GM19324 (cell line): ENCODE results near the gene AUTS2.
A peak's percentile ranks its signal among the peaks of the same experiment; 100 is the strongest.
"Not testable (repeated sequence)": the region's sequence is repeated elsewhere in the genome, so short reads cannot be mapped to it uniquely, and the experiment has no call there.

Experiments
- ATAC-seq: cut with Tn5 transposase; IDR thresholded peaks from one replicate; pipeline ENCODE4 v1.9.1; 2021; ENCODE audit warnings: mild to moderate bottlenecking, moderate library complexity; ENCODE audit not compliant: unreplicated experiment, low FRiP score

AUTS2 gene

DNA sequence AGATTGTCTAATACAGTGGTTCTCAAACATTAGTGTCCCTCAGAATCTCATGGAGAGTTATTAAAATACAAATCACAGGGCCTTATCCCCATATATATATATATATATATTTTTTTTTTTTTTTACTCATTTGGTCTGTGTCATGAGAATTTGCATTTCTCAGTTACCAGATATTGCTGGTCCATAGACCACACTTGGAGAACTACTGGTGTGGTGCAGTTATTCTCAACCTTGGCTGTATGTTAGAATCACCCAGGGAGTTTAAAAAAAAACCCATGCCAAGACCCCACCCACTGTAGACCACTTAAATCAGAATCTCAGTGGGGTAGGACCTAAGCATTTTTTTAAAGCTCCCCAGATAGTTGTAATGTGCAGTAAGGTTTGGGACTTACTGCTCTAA, 179.9 kb downstream of the AUTS2 start:
- no peak for ATAC-seq

DNA sequence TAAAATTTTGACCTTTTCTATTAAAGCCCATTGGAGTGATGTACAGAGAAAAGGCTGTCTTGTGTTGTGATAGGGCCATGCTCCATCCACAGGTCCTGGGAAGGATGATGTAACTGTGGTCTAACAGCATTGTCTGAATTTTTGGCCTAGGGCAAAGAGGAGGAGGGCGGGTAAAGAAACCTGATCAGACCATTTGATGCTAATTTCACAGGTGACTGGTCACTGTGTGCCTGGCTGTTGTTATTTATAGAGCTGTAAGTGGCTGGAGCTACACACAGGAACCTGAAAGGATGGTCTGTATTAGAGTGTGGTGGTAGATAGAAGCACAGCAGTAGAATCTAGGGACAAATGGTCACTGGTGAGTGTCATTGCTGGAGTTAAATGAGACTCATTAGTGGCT, 182.1 kb downstream of the AUTS2 start:
- no peak for ATAC-seq

DNA sequence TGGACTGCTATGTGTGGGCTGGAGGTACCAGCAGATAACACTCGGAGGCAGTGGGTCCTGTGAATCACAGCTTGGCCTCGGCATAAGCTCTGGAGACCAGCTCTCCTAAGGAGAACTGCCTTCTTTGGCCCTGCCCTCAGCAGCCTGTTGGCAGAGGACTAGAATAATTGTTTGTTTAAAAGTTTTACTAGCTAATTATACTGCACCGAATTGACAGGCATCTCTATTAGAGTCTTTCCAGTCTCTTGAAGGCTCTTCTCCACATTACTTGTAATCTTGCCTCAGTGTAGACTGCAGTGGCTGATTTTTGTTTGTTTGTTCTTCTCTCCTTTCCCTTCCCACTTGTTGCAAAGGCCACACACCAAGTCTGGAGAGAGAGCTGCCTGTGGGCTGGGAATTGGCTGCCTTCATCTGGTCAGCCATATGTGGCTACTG, 183.2 kb downstream of the AUTS2 start:
- no peak for ATAC-seq

DNA sequence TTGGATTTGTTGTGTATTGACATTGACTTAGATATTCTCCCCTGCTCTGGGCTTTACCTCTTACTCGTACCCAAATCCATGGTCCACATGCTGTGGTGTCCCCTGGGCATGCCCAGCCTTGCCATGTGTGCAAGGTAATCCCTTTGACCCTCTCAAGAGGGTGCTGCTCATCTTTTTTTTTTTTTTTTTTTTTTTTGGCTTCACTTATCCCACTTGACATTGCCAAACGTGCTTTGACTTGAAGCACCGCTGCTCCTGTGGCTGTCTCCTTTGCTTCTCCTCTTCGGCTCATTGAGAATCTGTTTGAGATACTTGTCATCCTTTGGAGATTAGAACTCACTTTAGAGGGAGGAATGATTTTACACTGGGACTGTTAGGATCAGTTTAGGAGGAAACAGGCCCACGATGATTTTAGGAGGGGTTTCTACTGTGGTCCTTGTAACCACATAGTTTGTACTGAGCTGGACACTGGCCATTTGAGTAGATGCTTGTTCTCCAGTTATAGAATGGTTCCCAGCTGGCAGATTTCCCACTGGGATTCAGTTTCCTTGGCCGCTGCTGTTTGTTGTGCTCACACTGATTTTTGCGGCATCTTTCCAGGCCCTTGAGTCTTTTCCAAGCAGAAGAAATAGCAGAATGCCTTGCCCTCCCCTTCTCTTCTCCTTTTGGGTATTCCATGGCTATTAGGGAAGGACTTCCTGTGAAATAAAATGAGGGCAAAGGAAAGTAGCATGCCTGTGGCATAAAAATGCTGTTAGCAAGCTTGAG, 184.8 kb downstream of the AUTS2 start:
- no peak for ATAC-seq

DNA sequence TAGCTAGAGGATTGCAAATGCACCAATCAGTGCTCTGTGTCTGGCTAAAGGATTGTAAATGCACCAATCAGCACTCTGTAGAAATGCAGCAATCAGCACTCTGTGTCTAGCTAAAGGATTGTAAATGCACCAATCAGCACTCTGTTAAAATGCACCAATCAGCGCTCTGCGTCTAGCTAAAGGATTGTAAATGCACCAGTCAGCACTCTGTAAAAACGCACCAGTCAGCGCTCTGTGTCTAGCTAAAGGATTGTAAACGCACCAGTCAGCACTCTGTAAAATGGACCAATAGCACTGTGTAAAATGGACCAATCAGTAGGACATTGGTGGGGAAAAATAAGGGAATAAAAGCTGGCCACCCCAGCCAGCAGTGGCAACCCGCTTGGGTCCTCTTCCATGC, 187.9 kb downstream of the AUTS2 start:
- not testable (repeated sequence) for ATAC-seq

DNA sequence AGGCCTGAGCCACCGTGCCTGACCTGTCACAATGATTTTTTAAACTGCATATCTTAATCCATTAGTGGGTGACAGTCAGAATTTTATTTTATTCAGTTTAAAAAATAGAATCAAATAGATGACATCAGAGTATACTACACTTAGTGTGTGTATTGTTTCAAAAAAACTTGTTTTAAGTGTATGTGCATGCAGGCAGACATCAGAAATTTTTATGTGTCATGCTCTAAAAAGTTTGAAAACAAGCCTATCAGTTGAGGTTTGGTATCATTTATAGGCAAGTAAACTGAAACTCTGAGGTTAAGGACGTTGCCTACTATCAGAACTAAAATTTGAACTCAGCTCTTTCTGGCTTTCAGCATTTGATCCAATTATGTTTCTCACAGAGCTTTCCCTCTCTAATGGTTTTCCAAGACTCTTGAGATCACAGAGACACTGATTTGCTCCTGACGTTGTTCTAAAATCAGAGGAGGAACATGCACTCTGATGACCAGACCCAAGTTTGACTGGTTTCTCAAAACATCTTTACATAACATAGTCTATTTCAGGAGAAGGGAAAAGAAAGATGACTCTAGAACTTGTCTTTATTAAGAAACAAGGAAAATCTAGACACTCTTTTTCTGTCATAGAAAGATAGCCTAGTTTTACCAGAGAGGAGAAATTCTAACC, 188.6 kb downstream of the AUTS2 start:
- ATAC-seq, result no peak

DNA sequence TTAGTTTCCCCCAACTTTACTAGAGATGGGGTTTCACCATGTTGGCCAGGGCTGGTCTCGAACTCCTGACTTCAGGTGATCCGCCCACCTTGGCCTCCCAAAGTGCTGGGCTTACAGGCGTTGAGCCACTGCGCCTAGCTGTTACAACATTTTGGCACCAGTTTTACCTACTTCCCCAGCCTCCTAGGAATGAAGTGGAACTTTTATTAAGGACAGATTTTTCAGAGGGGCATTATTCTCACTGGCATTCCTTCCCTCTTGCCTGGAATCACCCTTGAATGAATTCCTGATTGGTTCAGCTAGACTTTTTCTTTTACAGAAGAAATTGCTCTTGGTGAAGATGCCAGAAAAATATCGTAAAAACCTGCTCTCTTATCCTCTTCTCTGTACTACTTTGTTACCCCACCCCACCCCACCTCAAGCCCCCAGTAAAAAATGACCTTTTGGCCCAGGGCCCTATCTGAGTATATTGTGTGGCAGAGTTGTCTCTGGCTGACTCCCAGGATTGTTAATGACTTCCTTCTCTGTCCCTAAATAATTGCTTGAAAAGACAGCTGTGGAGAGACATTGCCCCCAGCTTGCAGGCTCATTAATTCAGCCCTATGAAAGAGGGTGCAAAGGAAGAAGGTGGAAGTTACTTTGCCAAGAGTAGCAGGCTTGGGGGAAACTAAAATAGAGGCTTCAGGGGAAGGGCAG, 189.6 kb downstream of the AUTS2 start:
- no peak for ATAC-seq

DNA sequence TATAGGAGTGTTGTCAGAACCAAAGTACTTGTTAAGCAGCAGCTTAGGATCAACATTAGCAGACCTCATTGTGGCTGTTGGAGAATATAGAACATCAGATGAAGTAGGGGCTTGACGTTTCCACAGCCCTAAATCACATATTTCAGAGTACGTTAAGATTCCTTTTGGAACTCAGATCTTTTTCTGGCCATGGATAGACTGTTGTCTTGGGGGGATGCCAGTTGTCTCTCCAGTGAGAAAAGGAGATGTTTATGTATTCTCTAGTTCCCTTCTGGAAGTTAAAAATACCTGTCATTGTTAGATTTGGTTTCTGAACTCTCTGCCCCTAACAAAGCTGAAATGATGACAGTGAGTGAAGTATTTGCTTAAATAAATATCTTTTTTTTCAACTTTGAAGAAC, 191.3 kb downstream of the AUTS2 start:
- no peak for ATAC-seq

DNA sequence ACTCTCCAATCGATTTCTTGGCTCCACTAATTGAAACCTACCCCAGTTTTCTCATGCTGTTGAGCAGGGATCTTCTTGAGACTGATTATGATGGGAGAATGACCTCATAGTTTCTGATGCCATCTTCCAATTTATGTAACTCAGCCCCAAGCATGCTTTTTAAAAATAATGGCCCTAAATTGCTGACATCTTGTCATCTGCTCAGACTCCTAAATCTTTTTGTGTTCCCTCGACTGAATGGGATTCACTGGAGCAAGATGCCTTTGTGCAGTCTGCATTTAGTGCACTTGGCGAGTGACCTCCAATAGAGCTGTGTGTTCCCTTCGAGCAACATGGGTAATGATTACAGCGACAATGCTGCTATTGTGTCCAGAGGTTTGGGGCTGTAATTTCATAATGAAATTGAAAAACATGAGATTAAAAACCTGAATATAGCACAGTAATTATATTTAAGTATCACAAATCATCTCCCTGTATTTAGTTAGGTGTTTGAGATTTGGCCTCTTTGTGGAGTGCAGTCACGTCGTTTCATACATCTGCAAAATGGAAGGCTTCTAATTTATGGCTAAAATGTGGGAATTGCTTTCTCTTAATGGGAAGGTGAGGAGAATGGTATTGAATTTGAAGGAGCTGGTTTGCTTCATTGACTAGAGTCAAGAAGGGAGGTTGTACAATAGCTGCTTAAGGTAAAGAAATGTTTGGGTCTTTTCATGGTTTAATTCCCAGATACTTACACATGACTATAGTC, 192.9 kb downstream of the AUTS2 start:
- no peak for ATAC-seq

DNA sequence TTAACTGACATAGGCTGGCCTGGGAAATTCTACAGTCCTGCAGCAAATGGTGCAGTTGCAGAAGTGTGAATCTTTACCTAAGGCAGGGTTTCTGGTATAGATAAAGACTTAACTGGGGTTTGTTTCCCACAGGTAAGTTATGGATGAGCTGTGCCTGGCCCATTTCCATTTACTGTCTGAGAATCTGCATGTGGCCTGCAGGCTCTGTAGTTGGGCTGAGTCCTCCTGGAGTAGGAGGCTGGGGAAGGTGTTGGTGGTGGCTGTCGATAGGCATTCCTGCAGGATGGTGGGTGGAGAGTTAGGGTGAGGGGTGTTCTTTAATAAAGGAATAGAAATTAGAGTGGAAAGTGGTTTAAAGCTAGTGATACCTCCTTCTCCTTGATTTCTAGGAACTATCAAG, 193.5 kb downstream of the AUTS2 start:
- ATAC-seq, result no peak

DNA sequence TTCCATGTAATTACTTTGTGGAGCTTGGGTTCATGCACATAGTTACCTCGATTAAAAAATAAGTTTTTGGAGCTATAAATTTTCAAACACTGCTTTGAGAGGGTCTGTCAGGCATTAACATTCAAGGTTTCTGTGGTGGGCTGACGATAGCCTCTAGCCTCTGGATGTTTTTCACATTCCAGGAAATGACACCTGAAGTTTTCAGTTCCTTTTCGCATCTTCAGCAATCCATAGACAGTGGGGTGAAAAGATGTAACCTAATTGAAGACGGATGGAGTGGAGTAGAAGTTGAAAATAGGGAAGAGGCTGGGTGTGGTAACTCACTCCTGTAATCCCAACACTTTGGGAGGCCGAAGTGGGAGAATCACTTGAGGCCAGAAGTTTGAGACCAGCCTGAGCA, 197.7 kb downstream of the AUTS2 start:
- no peak for ATAC-seq

DNA sequence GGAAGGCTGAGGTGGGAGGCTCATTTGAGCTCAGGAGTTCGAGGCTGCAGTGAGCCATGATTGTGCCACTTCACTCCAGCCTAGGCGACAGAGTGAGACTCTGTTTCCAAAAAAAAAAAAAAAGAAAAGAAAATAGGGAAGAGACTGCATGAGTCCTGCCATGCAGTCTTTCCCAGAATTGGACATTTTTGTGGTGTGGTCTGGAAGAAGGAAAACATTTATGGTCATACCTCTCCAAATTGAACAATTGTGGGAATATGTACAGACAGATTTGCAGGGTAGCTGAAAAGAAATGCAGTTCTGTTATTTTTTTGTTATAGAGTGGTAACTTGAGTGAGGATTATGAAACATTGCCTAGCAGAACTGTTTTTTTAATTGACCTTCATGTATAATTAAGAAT, 198.1 kb downstream of the AUTS2 start:
- no peak for ATAC-seq

DNA sequence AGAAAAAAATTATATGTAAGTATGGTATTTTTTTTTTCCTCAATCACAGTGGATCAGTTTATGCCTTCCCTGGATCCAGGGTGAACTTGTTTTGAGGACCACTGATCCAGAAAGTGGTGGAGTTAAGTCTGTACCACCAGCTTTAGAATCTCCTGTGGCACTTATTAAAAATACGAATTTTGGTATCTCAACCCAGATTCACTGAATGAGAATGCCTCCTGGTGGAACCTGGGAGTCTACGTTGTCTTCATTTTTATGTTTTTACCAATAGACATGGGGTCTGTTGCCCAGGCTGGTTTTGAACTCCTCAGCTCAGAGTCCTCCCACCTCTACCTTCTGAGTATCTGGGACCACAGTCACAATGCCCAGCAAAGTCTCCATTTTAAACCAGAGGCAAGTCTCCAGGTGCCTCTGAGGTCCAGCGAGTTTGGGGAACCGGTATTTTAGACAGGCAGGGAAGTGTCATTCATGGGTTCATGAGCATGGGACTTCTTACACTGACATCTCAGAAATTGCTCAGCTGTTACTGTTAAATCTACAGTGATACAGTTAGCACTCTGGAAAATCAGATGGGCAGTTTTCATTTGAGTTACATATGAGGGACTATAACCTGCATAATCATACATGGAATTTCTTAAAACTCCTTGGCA, 200.9 kb downstream of the AUTS2 start:
- no peak for ATAC-seq

DNA sequence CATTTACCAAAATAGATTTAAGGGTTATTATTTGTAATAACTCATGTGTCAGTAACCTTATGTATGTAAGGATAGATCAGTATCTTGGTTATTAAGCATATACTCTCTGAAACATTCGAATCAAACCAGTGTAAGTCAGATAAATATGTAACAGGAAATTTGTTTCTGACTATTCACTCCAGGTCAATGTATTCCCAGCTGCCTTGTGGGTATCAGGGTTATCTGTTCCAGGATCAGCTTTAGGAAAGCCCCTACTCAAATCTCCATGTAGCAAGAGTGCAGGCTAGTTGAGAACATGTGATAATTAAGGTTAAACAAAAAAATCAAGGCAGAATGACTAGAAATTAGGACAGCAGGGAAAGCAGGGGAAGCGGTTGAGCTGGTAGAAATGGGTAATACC, 201.7 kb downstream of the AUTS2 start:
- ATAC-seq, result no peak

DNA sequence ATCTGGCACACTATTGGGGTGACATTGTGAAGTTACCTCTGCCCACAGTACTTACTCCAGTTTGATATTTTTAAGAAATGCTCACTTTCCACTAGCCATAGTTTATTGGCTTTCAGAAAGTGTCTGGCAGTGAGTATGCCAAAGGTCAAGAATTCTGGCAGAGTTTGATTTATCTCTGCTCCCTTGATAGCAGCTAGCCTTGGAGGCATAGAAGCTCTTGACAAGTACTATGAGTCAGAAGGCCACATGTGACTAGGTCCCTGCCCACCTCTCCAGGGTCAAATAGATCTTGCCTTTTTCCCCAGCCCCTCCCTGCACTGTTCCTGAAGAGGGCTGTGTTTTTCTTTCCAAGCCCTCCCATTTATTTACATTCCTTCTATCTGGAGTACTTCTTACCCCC, 202.2 kb downstream of the AUTS2 start:
- ATAC-seq, result no peak

DNA sequence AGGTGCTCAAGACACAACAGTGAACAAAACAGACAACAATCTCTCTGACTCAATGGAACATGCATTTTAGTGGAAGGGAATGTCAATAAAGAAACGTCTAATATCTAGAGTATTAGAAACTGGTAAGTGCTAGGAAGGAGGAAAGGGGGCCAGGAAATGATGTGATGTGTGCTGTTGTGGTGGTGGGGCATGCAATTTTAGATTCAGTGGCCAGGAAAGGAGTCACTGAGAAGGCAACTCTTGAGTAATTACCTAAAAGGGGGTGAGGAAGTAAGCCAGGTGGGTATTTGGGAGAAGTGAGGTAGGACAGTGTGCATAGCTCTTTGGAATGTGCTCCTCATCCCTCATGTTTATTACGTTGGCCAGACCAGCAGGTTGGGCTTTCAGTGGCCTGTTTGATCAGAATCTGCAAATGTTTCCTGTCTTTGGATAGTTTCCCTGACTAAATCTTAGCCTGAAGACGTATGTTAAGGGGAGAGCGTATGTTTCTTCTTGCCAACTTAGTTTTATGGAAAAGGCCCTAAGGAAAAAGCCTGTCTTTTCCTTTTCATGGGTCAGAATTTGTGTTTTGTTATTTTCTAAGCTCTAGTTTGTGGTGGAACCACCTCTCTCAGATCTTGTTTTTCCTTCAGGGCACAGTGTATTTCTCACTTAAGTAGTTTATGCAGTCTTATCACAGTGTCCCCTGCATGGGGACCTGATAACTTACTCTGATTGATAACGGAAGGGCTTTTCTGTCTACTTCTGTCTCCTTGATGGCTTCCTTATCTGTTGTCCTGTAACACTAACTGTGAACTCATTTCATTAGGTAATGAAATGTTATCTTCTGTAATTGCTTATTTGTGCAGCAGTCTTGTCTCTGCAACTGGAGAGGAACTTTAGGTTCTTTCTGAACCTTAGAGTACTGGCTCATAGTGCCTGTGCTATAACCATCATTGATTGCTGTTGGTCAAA, 203.7 kb downstream of the AUTS2 start:
- no peak for ATAC-seq

DNA sequence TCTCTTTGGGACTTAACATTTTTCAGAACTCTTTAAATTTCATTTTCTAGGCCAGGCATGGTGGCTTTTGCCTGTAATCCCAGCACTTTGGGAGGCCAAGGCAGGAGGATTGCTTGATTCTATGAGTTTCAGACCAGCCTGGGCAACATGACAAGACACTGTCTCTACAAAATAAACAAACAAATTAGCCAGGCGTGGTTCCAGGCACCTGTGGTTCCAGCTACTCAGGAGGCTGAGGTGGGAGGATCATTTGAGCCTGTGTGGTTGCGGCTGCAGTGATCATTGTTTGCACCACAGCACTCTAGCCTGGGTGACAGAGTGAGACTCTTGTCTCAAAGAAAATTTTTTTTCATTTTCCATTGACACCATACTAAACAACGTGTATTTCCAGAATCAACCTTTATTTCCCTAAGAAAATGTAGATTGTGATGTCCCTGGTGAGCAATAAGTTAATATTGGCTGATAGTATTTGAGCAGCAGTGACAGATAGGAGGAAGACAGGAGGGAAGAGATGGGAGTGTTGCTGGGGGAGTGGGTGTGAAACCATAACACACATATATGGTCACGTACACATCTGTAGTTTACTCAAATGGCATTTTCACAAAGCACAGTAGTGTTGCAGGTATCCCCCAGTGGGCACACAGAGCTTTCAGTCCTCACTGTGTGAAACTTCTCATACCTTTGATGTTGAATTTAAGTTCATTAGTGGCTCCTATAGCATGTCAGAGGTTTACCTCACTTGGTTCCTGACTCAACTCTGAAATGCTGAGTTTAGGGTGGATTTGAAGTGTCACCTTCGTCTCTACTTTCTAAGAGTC, 205.6 kb downstream of the AUTS2 start:
- peak; percentile 76 for ATAC-seq

DNA sequence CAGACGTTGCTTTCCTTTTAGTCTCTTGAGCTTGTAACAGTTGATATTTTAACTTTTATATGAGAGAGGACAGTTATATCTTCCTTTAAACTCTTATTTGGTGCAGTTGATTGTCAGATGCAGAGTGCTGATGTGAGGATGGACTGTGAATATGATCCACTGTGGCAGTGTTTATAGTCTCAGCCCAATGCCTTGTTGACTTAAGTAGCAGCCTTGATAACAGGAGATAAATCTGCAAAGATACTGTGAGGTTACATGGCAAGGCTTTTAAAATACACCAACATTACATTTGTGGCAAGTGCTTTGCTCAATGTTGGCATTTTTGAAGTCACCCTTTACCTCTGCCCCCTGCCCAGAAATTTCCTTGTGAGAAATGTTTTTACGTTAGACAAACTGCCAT, 206.7 kb downstream of the AUTS2 start:
- no peak for ATAC-seq

DNA sequence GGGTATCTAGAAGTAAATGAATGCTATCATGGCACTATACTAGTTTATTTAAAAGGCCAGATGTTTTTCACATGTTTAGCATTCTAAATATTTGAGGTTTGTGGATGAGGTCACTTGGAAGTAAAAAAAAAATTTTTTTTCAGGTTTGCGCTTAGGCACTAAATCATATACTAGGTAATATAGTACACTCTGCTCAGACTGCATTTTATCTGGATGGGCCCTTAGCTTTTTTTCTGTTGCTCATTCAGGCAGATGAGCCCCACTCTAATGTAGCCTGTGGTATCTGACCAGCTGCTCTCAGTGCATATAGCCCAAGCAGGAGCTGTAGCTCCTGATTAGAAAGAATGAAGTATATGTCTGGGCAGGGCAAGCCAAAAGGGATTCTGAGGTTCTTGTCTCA, 210.1 kb downstream of the AUTS2 start:
- no peak for ATAC-seq
